HG03103 (cell line): ENCODE results near the gene BLM.
"Not testable (repeated sequence)": the region's sequence is repeated elsewhere in the genome, so short reads cannot be mapped to it uniquely, and the experiment has no call there.

Source experiments
- ATAC-seq: cut with Tn5 transposase; IDR thresholded peaks from one replicate; pipeline ENCODE4 v1.9.1; 2021; ENCODE audit warnings: low read depth; ENCODE audit not compliant: unreplicated experiment

BLM gene

DNA sequence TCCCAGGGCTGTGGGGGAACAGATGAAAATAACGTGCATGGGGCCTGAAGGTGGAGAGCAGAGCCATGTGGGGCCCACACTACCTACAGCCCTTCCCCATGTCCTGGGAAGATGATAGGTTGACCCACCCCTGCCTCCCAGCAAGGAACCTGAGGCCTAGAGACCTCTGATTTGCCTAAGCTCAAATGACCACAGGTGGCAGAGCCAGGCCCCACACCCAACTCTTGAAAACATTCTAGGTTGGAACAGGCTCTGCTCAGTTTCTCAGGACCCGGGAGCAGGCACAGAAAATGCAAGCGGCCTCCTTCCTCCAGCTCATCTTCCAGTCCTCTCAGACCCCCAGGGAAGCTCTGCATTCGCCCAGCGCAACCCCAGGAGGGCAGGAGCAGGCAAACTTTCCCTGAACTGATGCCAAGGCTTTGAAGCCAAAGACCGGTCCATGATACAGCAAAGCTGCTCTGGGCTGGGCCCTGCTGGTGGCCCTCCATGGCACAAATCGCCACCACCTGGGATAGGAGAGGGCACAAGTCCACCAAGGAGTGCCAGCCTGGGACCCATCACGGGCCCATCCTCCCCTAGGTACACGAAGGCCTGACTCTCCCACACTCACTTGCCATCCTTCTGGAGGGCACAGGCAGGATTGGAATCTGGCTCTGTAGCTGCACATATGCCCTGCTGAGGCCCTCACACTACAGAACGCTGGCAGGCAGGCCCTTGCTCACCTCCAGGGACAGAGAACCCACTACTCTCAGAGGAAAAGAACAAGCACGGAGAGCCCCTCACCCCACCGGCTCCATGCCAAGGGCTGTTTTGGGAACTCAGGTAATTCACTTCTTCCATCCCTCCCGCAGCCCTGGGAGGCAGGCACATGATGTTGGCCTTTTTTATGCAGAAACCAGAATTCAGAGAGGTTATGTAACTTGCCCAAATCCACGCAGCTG is 100.2 kb downstream of the BLM start:
- ATAC-seq, result no peak

DNA sequence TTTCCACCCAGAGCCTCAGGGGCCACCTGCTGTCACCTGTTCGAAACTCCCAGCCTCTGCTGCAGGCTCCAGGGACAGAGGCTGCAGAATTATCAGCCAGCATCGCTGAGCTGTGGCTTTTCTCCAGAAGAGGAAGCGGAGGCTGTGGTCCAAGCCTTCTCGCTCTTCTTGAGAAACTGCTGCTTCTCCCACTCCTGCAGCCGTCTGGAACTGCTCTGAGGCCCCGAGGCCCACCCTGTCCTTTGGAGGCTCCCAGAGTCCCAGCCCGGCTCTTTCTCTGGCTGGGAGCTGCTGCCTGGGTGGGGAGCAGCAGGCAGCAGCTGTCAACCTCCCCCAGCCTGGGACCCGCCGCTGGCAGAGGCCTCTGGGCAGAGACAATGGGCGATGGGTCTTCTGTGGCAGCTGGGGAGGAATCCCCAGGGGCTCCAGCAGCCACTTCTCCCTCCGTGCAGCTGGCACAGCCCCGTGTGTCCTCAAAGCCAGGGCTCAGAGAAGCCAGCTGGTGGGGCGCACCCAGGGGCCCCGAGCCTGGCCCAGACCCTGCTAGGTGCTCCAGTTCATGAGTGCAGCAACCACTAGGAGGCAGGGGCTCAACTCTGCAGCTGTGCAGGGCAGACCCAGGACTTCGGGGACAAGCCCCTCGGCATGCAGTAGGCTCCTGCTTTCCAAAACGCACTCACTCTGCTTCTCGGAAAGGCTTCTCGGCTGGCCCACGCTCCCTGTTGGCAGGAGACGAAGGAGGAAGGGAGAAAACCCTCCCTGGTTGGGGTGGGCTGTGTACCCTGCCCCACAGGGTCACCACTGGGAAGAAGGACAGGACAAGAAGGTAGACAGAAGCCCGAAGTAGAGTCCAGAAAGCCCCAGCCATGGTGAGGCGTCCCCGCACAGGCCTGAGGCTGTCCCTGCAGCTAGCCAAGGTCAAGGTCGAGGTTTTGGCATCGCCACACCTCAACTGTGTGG is 101.4 kb downstream of the BLM start:
- ATAC-seq, result no peak

DNA sequence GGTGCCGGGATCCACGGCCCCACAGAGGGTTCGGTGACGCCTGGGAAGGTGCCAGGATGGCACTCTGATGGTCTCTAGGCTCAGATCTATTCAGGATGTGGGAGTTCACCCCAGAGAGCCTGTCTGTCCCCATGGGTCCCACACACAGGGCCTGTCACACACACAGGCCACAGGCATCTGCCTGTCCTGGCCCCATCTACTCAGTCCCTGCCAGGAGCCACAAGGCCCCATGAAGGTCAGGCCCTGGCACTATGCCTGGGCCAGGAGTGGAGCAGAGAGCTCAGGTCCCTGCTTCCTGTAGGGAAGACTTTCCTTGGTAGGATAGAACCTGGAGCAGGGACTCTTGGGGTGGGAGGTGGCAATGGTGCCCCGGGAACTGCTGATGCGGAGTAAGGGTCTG is 102.2 kb downstream of the BLM start:
- no peak for ATAC-seq

DNA sequence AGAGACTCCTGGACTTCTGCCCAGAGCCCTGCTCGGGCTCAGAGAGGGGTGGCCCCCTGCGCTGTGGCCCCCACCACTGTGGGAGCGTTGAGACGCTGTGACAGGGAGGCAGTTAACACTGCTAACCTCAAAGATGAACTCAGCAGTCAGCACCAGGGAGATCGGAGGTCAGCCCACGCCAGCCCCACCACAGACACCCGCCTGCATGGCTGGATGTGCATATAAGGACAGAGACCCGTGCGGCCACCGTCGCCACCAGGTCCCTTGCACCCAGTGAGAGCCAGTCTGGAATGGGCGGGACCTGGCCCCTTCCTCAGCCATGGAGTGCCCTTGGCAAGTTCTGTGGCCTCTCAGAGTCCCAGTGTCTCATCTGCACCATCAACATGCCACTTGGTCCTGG is 102.7 kb downstream of the BLM start:
- no peak for ATAC-seq

DNA sequence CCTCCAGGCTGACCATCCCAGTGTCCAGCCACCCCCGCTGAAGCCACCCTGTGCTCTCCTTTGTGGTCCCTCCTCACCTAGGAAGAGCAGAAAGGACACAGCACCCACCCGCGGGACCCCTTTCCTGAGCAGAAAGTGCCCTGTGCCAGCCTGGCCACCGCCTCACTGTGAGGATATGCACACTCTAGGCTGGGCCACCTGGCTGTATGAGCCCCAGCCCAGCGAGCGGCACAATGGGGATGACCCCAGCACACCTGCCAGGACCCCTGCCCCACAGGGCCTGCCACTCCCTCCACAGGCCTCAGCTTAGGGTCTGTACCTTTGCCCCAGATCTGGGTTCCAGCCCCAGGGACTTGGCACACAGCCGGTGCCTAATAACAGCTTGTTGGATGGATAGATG is 103.3 kb downstream of the BLM start:
- ATAC-seq, result no peak

DNA sequence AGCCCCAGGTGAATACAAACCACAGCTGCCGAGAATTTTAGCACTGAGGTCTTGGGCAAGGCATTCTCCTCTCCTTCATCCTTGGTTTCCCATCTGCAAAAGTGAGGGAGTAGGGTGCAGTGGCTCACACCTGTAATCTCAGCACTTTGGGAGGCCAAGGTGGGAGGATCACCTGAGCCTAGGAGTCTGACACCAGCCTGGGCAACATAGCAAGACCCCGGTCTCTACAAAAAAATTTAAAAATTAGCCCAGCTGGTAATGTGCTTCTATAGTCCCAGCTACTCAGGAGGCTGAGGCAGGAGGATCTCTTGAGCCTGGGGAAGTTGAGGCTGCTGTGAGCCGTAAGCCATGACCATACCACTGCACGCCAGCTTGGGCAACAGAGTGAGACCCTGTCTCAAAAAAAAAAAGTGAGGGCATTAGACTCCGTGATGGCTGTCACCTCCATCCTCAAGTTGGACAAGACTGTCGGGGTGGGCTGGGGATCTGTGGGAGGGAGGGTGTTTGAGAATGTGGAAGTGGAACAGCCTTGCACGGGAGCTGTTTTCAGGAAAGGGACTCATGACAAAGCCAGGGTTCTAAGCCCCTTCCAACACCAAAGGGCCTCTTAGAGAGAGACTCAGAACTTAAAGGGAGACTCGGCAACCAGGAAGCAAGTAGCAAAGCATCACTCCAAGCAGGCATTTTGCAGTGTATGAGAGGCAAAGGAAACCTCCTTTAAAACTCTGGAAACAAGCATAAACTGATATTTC is 105.2 kb downstream of the BLM start:
- ATAC-seq, result no peak

DNA sequence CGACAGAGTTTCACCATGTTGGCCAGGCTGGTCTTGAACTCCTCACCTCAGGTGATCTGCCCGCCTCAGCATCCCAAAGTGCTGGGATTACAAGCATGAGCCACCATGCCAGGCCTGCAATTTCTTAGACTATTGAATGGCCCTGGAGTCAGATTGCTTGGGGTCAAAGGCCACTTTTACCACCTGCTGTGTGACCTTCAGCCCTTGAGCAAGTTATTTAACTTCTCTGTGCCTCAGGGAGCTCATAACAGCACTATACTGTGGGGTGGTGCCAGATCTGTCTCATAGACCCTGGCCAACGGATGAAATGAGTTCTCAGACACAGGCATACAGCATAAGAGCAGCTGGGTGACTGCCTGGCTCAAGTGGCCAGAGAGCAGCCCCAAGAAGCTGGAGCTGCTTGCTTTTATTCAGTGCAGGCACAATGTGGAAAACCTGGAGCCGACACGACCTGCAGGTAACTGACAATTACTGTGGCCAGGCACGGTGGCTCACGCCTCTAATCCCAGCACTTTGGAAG is 106.4 kb downstream of the BLM start:
- no peak for ATAC-seq

DNA sequence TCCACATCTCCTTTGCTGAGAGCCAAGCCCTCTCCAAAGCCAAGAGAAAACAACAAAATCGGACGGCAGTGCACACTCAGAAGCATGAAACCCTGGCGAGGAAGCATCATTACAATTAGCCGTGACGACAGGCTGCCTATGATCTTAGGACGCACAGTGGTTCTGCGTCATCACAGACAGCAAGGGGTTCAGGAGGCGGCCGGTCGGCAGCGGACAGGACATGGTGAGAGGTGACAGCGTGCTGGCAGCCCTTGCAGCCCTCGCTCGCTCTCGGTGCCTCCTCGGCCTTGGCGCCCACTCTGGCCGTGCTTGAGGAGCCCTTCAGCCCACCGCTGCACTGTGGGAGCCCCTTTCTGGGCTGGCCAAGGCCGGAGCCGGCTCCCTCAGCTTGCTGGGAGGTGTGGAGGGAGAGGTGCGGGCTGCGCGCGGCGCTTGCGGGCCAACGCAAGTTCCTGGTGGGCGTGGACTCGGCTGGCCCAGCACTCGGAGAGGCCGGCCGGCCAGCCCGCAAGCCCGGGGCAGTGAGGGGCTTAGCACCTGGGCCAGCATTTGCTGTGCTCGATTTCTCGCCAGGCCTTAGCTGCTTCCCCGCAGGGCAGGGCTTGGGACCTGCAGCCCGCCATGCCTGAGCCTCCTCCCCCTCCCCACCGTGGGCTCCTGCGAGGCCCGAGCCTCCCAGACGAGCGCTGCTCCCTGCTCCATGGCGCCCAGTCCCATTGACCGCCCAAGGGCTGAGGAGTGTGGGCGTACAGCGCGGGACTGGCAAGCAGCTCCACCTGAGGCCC is 108.2 kb downstream of the BLM start:
- not testable (repeated sequence) for ATAC-seq

DNA sequence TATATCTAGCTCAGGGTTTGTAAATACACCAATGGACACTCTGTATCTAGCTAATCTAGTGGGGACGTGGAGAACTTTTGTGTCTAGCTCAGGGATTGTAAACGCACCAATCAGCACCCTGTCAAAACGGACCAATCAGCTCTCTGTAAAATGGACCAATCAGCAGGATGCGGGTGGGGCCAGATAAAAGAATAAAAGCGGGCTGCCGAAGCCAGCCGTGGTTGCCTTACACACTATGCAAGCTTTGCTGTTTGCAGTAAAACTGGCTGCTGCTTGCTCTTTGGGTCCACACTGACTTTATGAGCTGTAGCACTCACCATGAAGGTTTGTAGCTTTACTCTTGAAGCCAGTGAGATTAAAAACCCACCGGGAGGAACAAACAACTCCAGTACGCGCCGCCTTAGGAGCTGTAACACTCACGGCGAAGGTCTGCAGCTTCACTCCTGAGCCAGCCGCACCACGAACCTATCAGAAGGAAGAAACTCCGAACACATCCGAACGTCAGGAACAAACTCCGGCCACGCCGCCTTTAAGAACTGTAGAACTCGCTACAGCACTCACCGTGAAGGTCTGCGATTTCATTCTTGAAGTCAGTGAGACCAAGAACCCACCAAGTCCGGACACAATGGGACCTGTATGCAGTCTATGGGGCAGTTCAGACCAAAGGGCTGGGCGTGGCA is 109.2 kb downstream of the BLM start:
- ATAC-seq, result not testable (repeated sequence)

DNA sequence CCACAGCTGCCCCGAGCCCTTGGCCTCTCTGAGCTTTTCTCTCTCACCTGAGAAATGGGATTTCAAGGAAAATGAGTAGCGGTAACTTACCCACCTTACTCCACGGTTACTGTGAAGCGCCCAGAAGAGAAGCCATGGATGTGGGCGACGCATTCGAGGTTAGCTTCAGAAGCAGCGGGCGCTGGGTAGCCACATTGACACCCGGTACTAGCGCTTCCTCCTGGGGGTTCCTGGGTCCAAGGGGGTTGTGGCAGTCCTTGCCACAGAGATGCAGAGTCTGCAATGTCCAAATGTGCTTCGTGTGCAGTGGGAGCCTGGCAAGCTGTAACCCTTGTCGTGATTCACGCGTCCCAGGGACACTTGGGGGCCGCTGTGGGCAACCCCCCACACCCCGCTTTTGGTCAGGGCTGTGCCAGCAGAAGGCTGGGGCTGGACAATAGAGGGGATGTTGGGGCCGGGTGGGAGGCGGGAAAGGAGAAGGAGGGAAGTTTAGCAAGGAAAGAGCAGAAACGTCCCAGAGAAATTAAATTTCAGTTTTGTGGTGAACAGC is 109.8 kb downstream of the BLM start:
- ATAC-seq, result no peak

DNA sequence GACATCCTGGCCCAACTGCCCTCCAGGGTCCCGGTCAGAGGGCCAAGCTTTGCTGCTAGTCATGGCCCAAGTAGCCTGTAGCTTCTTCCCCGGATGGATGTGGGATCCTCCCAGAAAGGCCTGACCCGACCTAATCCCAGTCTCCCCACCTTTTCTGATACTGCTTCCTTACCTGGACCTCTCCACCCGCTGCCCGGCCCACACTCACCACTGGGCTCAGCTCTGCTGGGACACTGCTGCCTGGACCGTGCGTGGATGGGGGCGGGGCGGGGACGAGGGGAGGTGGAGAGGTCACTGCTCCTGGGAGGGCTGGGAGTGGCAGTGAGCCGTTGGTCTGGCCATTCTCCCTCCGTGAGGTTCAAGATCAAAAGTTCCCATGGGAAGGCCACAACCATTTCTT is 111.0 kb downstream of the BLM start:
- no peak for ATAC-seq

DNA sequence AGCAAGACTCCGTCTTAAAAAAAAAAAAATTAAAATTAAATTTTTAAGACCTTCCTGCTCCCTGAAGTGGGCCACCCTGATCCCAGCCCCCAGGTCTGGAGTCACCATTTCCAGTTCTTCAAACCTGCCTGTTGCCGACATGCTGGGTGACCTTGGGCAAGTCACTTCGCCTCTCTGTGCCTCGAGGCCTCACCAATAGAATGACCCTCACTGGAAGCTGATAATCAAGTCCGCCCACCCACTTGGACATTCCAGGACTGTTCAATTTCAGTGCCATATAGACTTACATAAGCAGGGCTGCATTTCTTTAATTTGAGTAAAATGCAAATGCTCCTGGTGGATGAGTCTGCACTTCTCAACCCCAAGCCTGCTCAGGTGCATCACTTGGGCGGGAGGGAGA is 112.0 kb downstream of the BLM start:
- ATAC-seq, result no peak

DNA sequence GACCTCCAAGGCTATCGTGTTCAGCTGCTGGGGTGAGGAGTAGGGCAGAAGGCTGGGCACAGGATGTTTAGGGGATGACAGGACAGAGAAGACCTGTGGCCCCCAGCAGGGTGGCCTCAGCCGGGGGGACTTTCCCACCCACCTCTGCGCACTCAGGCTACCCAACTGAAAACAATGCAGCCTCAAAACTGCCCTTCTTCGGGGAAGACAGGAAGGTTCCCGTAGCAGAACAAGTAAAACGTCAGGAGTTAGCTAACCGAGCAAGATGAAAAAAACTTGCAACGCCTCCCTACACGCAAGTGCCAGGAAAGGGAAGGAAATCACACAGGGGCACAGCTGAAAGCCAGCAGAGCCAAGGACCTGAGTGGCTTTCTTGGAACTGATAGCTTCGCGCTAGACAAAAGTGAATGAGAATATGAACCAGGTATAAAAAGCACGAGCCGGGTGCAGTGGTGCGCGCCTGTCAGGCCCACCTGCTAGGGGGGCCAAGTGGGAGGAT is 112.8 kb downstream of the BLM start:
- no peak for ATAC-seq

DNA sequence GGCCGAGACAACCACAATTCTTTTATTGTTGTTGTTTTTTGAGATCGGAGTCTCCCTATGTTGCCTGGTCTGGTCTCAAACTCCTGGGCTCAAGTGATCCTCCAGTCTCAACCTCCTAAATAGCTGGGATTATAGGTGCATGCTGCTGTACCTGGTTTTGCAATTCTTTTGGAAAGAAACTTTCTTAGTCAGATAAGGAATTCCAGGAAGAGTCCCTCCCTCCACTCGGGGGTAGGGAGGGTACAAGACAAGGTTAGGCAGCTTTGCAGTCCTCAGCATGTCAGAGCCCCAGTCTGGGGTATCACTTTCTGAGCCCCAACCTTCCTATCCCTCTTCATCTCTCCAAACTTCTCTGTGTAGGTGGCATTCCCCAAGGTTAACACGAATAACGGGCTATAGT is 117.5 kb downstream of the BLM start:
- ATAC-seq, result no peak

DNA sequence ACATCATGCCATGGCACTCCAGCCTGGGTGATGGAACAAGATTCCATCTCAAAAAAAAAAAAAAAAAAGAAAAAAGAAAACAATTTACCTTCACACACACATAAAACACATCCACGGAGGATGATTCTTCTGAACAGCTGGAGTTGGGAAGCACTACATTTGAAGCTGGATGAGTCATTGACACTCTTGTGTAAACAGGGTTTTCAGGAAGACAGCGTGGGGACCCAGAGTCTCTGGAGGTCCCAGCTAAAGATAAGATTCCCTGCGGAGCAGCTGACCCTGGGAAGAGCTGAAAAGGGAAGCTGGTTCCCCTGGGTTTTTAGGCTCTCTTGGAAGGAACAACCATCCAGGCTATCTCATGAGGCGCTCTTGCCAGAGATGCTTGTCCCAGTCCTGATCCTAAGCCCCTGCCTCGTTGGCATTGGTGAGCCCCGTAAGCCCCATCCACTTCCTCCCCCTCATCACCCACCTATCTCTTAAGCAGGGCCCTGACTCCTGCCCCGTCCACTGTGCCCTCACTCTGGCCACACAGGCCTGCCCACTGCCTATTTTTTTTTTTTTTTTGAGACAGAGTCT is 119.2 kb downstream of the BLM start:
- no peak for ATAC-seq

DNA sequence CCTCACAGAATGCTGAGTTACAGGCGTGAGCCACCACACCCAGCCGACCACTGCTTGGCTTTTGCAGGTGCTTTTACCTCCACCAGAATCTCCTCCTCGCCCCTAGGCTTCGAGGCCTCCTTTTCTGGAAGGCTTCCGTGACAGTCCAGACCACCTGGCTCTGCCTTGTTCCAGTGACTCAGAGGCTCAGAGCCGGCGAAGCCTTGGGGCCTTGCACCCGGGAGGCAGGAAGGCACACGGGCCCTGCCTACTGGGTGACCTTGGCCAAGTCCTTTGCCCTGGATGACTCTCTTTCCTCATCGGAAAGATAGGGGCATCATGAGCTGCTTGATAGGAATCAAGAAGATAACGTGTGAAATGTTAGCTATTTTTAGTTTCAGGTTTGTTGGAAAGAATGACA is 119.9 kb downstream of the BLM start:
- ATAC-seq, result no peak

DNA sequence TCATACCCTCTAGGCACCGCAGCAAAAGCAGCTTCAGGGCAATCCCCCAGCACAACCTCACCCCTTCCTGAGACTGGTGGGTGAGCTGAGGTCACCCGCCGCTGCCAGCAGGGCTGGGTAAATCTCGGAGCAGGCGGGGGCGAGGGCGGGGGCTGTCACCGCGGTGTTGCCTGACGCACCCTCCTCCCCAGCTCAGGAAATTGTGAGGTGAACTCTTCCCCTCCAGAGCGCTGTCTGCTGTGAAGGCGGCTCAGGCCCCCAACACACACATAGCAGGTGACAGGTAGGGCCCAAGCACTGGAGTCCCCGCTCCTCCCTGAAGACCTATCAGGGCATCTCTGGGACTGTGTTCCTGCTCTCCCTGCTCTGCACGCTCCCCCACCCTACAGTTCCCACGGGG is 121.0 kb downstream of the BLM start:
- no peak for ATAC-seq

DNA sequence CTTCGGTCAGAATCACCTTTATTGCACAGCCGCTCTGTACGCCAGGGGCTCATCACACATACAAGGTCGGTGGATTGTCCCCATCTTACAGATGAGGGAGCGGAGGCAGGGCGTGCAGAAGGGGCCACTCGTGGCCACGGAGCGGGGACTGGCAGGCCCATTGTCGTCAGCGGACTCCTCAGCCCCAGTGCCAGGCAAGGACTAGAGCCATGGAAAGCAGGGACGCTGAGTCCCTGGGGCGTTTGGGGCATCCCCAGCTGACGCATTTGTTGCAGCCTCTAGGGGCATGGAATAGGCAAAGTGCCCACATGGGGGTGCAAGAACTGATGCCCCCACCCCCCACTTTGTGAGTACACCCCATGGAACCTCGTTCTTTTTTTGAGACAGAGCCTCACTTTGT is 121.4 kb downstream of the BLM start:
- ATAC-seq, result no peak
